OCI-LY1 (cell line): ENCODE data around the gene DIP2C.

Source experiments
- CTCF ChIP-seq: fragments of 200-600 bp; sonication (generic), shearing (Covaris generic); IDR thresholded peaks from 2 replicates; pipeline ENCODE4 v1.5.1; 2017; ENCODE audit warnings: mild to moderate bottlenecking, antibody characterized with exemption, low read length, moderate library complexity, mixed read lengths
- EZH2 ChIP-seq: fragments of 200-600 bp; sonication (generic), shearing (Covaris generic); IDR thresholded peaks from 2 replicates; pipeline ENCODE4 v1.8.0; 2017; ENCODE audit warnings: borderline replicate concordance, mixed run types, mild to moderate bottlenecking, antibody characterized with exemption, low read length, moderate library complexity, mixed read lengths

- TF ChIP-seq CTCF (no peak), EZH2 (no peak)
These were observed 37.8 kb downstream of the DIP2C start for GRCh38 chr10:651692-652091.
